Cardiac fibroblast (primary cell): ENCODE data around the gene ABL2.
A peak's percentile ranks its signal among the peaks of the same experiment; 100 is the strongest.
"Not testable (repeated sequence)": the region's sequence is repeated elsewhere in the genome, so short reads cannot be mapped to it uniquely, and the experiment has no call there.

Source experiments
- DNase-seq, 2 donors: peaks; one replicate each; pipeline versions ENCODE4 v3.0.0 to v3.0.0-alpha.2; 2010; ENCODE audit warnings: low read depth in 2 of 2
- H3K4me3 ChIP-seq, 2 donors: replicated peaks in 1 of 2; 1 replicate in 1 of 2; 2 replicates in 1 of 2; pipeline ENCODE4 v1.5.1; 2011; ENCODE audit warnings: low read depth in 2 of 2, low read length in 2 of 2, mild to moderate bottlenecking in 2 of 2, moderate library complexity in 1 of 2
- CTCF ChIP-seq: IDR thresholded peaks from one replicate; pipeline ENCODE4 v1.5.1; 2011; ENCODE audit warnings: low read depth, mild to moderate bottlenecking, low read length, inconsistent platforms

Gene ABL2

GRCh38 chr1:179137617-179138255 is 91.7 kb downstream of the ABL2 start:
- no peak overlapping the region for H3K4me3 ChIP-seq
- TF ChIP-seq CTCF, result no peak
- DNase-seq, result no peak

GRCh38 chr1:179135707-179136106 is 93.8 kb downstream of the ABL2 start:
- not testable (repeated sequence) for H3K4me3 ChIP-seq

GRCh38 chr1:179135168-179135567 is 94.3 kb downstream of the ABL2 start:
- H3K4me3 ChIP-seq, DNase-seq: not testable (repeated sequence)

More at GRCh38 chr1:179135707-179136106, 93.8 kb downstream of the ABL2 start:
- DNase-seq, result not testable (repeated sequence)

GRCh38 chr1:179129702-179130473 is 99.6 kb downstream of the ABL2 start:
- DNase-seq, result peak; percentile 34 to 49
- no peak overlapping the region for H3K4me3 ChIP-seq
- no peak for TF ChIP-seq CTCF

DNA sequence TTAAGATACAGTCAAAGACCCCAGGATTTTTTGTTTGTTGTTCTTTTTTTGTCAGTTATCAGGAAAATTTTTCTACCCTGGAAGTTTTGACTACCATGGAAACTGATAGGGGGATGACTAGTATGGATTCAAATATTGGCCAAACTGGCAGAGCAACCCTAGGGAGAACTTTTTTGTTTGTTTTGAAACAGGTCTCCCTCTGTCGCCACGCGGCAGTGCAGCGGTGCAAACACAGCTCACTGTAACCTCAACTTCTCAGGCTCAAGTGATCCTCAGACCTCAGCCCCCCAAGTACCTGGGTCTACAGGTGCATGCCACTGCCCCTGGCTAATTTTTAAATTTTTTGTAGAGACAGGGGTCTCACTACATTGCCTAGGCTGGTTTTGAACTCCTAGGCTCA is 101.0 kb downstream of the ABL2 start:
- DNase-seq, result no peak
- TF ChIP-seq CTCF, result no peak
- H3K4me3 ChIP-seq, result no peak overlapping the region

DNA sequence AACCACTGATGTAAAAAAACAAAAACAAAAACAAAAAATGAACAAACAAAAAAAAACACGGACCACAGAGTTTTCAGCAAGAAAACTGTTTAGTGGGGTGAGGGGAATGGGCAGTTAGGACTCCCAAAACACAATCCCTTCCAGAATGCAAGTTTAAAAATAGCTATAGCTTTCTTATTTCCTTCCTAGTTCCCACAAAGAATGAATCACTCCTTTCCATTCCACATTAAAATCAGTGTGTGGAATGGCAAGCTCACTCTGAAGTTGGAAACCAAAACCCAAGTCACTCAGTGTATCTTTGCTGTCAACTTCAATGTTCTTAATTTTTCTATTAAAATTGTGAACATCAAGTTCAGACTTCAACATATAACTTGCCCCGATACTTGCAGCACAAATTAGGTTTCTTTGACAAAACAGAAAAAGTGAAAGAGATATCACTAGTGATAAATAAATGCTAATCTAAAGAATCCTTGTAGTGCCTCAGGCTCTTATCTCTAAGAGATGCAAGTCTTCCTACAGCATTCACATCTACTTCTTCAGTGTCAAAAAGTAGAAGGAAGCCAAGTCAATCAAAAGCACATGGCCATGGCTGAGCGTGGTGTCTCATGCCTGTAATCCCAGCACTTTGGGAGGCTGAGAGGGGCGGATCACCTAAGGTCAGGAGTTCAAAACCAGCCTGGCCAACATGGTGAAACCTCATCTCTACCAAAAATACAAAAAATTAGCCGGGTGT is 102.1 kb downstream of the ABL2 start:
- DNase-seq, result peak; percentile 55 to 69
- TF ChIP-seq CTCF, result no peak
- H3K4me3 ChIP-seq, result no peak overlapping the region

- TF ChIP-seq CTCF, result no peak
- no peak overlapping the region for H3K4me3 ChIP-seq
- DNase-seq, result peak in 1 of 2 donors; percentile 29
Observed at GRCh38 chr1:179126338-179127060, 103.0 kb downstream of the ABL2 start.
